HG03025 (cell line): ENCODE data around the gene CALCB.
A peak's percentile ranks its signal among the peaks of the same experiment; 100 is the strongest.

ENCODE experiments used
- ATAC-seq: cut with Tn5 transposase; IDR thresholded peaks from one replicate; pipeline ENCODE4 v1.9.1; 2021; ENCODE audit warnings: mild to moderate bottlenecking, moderate library complexity; ENCODE audit not compliant: unreplicated experiment, low FRiP score

The CALCB gene

GRCh38 chr11:15072551-15073143 is 746 bp upstream of the CALCB start:
- ATAC-seq = no peak

DNA sequence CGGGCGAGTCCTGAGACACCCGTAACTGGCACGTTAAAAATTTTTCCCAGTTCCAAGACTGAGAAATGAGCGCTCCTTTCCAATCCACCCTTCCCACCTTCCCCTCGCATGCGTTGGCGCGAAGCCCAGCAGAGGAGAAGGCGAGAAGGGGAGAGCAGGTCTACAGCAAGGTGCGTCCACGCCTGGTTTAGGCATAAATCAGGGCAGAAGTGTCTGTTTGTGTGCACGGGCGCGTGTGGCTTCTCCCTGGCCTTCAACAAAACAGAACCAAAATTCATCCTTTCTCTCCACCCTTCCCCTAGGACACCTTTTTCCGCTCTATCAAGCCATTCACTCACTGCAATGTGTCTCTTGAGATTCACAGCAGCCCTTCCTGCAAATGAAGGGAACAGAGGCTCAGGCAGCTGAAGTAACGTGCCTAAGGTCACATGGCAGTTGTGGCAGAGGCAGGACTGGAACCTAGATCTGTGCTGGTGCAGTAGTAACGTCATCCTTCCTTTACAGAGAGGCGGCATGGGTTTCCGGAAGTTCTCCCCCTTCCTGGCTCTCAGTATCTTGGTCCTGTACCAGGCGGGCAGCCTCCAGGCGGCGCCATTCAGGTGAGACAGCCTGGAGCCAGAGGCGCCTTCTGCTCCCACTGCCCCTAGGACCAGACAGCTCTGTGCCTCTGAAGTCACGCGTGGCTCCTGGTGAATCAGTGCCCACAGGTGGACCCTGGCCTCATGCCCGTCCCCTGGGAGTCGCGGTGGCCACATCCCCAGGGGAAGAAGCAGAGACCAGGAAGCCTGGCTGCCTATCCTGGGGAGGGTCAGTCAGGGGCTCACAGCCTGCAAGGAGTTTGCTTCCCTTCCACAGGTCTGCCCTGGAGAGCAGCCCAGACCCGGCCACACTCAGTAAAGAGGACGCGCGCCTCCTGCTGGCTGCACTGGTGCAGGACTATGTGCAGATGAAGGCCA is 1.1 kb downstream of the CALCB start:
- peak; percentile 90 for ATAC-seq

- no peak for ATAC-seq
Observed at GRCh38 chr11:15075162-15075526, 1.8 kb downstream of the CALCB start.

DNA sequence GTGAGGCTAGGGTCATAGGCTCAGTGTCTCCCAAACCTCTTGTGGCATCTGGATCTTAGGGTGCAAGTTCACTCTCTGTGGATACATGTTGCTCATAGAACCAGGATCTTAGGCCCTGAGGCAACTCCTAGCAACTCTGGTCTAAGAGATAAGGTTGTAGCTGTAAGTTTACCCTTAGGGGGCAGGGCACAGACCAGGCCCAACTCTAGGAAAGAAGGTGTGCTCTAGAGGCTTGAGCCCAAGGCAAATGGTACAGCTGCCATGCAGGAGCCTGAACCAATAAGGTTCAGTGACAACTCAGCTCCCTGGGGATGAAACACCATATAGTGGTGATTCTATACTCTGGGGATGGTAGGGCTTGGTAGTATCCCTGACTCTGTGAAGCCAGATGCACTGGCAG is 17.8 kb downstream of the CALCB start:
- no peak for ATAC-seq

DNA sequence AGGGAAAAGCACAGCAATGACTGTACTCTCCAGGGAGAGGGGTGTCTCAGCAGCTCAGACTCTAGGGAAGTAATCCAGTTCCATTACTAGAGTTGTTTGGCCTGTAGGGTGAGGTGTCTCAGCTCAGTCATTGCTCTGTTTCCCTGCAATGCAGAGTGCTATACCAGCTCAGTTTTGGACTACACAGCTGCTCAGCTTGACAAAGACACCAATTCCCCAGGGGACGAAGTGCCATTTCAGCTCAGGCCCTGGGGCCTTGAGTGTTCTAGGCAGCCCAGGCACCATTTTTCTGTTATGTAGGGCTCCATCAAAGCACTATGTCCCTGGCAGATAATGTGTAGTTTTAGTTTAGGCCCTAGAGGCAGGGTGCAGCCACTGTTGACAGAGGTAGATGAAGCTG is 18.2 kb downstream of the CALCB start:
- ATAC-seq = no peak

DNA sequence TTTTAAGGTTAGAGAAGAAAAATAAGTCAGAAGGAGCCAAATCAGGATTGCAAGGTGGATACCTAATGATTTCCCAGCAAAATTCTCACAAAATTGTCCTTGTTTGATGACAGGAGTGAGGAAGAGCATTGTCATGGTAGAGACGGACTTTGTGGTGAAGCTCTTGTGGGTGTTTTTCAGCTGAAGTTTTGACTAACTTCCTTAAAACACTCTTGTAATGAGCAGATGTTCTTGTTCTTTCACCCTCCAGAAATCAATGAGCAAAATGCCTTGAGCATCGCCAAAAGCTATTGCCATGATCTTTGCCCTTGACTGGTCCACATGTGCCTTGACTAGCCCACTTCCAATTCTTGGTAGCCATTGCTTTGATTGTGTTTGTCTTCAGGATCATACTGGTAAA is 20.0 kb downstream of the CALCB start:
- peak; percentile 78 for ATAC-seq

DNA sequence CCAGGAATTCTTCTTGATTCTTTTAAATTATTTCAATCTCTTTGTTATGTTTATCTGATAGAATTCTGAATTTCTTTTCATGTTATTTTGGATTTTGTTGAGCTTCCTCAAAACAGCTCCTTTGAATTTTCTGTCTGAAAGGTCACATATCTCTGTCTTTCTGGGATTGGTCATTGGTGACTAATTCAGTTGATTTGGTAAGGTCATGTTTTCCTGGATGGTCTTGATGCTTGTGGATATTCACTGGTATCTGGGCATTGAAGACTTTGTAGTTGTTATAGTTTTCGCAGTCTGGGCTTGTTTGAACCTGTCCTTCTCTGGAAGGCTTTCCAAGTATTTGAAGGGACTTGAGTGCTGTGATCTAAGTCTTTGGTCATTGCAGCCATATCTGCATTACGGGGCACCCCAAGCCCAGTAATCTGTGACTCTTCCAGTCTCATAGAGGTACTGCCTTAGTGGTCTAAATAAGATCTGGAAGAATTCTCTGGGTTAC is 22.4 kb downstream of the CALCB start:
- no peak for ATAC-seq

DNA sequence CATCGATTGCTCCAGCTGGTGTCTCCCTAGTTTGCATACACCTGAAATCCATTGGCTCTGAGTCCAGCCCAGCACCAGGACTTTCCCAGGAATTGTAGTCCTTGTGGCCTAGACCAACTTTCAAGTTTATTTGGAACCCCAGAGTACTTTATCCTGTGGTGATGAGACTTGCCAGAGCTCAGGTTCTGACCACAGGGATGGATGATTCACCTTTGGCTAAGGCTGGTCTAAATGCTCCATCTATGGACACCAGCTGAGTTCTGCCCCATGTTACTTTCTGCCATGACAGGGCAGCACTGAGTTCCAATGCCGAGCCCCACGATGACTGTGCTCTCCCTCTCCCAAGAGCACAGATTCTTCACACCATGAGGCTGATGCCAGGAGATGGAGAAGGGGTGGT is 24.0 kb downstream of the CALCB start:
- no peak for ATAC-seq

- no peak for ATAC-seq
Observed at GRCh38 chr11:15099267-15099666, 25.9 kb downstream of the CALCB start.

DNA sequence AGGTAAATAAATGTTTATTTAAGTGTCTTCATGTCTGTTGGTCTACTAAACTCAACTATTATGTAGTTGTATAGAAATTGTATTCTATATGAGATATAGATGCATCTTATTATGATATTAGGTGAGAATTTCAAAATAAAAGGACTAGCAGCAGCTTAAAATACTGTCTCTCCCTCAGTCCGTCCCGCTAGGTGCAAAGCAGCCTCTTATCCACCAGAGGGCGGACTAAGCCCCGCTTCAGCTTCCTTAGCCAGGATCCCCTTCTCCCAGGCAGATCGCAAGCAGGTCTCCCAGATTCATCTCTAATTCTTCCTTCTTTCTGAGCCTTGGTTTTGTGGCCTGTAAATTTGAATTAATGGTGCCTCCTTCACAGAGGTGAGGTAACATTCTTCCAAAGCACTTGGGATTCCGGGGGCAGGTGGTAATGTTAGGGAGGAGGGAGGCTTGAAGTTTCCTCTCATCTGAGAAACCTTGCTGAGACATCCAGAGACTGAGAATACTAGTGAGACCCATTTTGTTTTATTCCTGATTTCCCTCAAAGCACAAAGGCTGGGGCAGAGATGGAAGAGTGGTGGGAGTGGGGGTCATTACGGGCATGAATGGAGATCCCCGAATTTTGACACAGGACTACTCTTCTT is 27.8 kb downstream of the CALCB start:
- no peak for ATAC-seq

- no peak for ATAC-seq
Observed at GRCh38 chr11:15104166-15104565, 30.8 kb downstream of the CALCB start.

DNA sequence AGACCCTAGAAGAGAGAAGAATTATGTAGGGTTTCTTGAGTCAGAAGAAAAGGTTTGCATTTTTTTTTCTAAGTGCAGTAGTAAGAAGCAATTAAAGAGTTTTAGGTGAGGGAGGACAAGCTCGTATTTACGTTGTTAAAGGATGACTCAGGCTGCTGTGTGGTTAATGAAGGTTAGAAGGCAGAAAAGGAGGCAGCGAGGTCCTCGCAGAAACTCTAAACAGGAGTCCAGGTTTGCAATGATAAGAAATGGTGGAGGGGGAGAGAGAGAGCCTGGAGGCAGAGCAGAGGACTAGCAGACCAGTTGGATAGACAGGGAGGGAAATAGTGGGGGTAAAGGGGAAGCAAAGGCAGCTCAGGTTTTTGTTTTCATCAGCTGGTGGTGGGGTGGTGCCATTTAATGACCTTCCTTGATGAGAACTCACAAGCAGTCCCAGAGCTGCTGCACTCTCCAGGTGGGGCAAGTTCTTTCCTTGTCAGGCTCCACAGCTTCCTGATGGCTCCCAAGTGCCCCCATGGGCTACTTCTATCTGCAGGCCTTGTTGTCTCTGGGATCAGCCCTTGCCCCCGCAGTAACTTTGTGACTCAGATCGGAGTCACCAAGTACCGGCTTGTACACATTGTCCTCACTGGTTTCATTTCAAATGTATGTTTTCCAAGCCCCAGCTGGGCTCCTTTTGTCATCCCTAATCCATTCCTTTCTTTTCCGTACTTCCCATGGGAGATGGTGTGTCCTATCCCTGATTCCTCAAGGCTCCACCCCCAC is 33.0 kb downstream of the CALCB start:
- no peak for ATAC-seq

GRCh38 chr11:15107730-15108515 is 34.5 kb downstream of the CALCB start:
- ATAC-seq = peak; percentile 65

DNA sequence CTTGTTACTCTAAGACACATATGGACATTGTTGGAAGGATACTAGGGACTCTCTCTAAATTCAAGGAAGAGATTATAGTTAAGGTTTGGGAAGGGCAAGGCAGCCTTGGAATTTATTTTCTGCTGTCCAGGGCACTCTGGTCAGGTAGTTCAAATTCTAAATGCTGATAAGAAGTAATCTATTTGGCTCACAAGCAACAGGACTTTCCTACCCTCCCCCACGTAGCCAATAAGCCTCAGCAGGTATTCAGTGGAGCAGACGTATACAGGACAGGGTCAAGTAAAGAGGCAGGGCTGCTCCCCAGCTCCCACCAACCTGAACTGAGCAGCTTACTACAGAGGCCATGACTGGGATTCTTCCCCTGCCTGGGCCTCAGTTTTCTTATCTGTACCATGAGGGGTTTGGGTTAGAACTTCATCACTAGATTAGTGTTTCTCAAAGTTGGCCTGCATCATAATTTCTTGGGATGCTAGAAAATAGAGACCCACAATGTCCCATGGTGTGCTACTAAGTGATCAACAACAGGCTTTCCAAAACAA is 35.3 kb downstream of the CALCB start:
- no peak for ATAC-seq

DNA sequence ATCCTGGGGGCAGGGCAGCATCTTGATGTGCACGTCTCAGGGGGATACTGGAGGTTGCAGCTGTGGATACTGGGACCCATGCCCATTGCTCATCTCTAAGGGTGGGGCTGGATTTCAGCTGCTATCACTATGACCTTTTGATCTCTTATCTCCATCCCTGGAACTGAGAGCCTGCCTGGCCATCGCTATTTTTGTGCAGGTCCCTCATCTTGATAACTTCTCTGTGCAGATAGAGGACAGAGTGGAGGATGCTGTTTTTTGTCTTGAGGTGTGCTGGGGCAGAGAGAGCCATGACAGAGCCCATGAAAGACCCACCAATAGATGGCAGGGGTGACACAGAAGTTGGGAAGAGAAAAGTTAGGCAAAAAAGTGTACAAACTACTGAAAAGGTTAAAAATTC is 36.2 kb downstream of the CALCB start:
- no peak for ATAC-seq

DNA sequence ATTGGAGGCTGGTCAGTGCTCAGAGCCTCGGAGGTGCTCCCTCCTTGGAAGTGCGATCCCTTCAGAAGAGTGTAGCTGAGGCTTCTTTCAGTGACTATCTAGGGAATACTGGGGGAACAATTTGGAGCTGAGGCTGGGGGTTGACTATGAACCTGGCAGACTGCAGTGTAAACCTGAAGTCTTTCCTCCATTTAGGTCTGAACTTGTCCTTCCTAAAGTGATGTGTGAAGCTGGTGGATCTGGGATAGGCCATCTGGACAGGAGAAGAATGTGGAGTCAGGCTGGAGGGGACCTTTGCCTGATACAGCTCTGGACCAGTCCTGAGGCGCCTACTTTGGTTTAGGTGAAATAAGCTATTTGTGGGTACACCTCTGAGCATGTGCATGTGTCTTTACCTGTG is 37.8 kb downstream of the CALCB start:
- no peak for ATAC-seq

DNA sequence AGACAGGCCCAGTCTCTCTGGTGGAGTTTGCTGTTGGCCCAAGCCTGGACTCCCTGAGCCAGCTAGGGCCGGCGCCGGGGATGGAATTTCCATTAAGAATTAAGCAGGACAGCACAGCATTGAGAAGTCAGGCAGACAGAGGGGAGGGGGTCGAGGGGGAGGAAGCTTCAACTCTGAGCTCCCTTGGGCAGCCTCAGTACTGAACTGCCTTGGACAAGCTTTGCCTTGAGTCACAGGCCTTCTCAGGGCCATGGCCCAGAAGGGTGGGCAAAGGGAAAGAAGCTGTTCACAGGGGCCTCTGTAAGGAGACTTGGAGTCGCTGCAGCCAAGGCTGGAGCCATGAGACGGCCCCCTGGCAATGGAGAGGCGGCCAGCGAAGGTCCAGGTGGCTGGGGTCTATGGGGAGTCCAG is 38.7 kb downstream of the CALCB start:
- ATAC-seq = no peak

GRCh38 chr11:15113381-15113780 is 40.0 kb downstream of the CALCB start:
- peak; percentile 94 for ATAC-seq
